ENCODE measurements around the gene SEMA4B. TPM values are rescaled to one million over a fixed set of nuclear protein-coding genes. Genes with fewer than 3 reads are reported as not detected.

The SEMA4B gene
- polyA plus RNA-seq, 3 donors, result 13.2 to 65.0 (median 22.0) TPM

DNA sequence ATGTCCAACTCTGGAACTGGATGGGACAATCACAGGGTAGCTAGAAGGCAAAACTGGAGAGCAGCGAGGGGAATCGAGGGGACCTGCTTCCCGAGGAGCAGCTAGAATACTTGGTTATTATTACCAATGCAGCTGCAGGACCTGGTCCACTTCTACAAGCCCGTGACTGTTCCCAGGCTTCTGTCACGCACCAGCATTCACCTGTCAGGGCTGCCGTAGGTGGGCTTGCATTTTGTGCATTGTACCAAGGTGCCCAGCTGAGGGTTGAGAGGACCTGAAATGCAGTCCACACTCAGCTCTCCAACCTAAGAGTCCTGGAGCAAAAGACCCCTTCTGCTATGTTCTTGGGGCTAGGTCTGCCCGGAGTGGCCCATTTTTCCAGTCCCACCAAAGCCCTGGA is 2.3 kb downstream of the SEMA4B start:
- peaks cover 99% of the 10 kb centered on the region for H4K20me1 ChIP-seq (ENCODE audit: insufficient read depth, low read length)
- no peak overlapping the region for H3K4me2 ChIP-seq (replicated peaks; ENCODE audit: extremely low read depth, low read length, poor library complexity, severe bottlenecking)
- H3K4me1 ChIP-seq (ENCODE audit: control insufficient read depth in 1 of 2, insufficient read depth in 2 of 2, low read length in 2 of 2), result peaks cover 34 to 72% of the 10 kb centered on the region in 2 donors
- no peak overlapping the region for H3K4me3 Mint-ChIP-seq
- H3K27ac ChIP-seq (ENCODE audit: low read depth in 1 of 2, low read length in 2 of 2), result no peak overlapping the region
- peaks cover 0 to 2% (median 0%) of the 10 kb centered on the region in 7 donors for H3K9me3 Mint-ChIP-seq
- no peak overlapping the region for H3K4me3 ChIP-seq (replicated peaks in 1 of 3; ENCODE audit: low read depth in 2 of 3, low read length in 3 of 3)
- H3K9ac ChIP-seq (ENCODE audit: insufficient read depth, low read length, poor library complexity, severe bottlenecking), result no peak overlapping the region
- intact Hi-C loops (cut with micrococcal nuclease), result no loop called here
- H3K36me3 Mint-ChIP-seq, result peaks cover 43 to 62% of the 10 kb centered on the region in 2 donors
- peaks cover 93% of the 10 kb centered on the region for H3K79me2 ChIP-seq (ENCODE audit: insufficient read depth, low read length)
- H3K4me1 Mint-ChIP-seq, result peaks cover 67% of the 10 kb centered on the region
- no peak overlapping the region for H2AFZ ChIP-seq (ENCODE audit: insufficient read depth, low read depth, low read length, poor library complexity, severe bottlenecking)
- peaks cover 0 to 5% of the 10 kb centered on the region in 2 donors for H3K27me3 ChIP-seq (ENCODE audit: control insufficient read depth in 2 of 2, insufficient read depth in 2 of 2, low read length in 2 of 2)
- H3K27me3 Mint-ChIP-seq (ENCODE audit: low read depth in 3 of 3), result peaks cover 3 to 9% (median 6%) of the 10 kb centered on the region in 3 donors
- H3K36me3 ChIP-seq (replicated peaks in 1 of 2; ENCODE audit: control insufficient read depth in 1 of 2, insufficient read depth in 2 of 2, low read length in 2 of 2), result peaks cover 29 to 42% of the 10 kb centered on the region in 2 donors
- H3K9me3 ChIP-seq (replicated peaks in 1 of 2; ENCODE audit: control insufficient read depth in 1 of 2, insufficient read depth in 1 of 2, low read length in 2 of 2), result no peaks in the 10 kb centered on the region
- no peak for TF ChIP-seq CTCF (IDR thresholded peaks at IDR 0.05)
- DNase-seq, result no peak
- 97% methylated on average over 5 of the region's 7 CpGs for WGBS (ENCODE audit: insufficient coverage)
- H3K27ac Mint-ChIP-seq, result no peak overlapping the region

- Histone ChIP-seq H3K9ac (ENCODE audit: insufficient read depth, low read length, poor library complexity, severe bottlenecking) (no peak overlapping the region), H3K4me3 (replicated peaks in 1 of 3; ENCODE audit: low read depth in 2 of 3, low read length in 3 of 3) (no peak overlapping the region), H3K79me2 (ENCODE audit: insufficient read depth, low read length) (peaks cover 93% of the 10 kb centered on the region), H3K27me3 (ENCODE audit: control insufficient read depth in 2 of 2, insufficient read depth in 2 of 2, low read length in 2 of 2) (peaks cover 0 to 5% of the 10 kb centered on the region in 2 donors), H3K36me3 (replicated peaks in 1 of 2; ENCODE audit: control insufficient read depth in 1 of 2, insufficient read depth in 2 of 2, low read length in 2 of 2) (peaks cover 29 to 47% of the 10 kb centered on the region in 2 donors), H3K27ac (ENCODE audit: low read depth in 1 of 2, low read length in 2 of 2) (no peak overlapping the region), H3K4me1 (ENCODE audit: control insufficient read depth in 1 of 2, insufficient read depth in 2 of 2, low read length in 2 of 2) (peaks cover 34 to 72% of the 10 kb centered on the region in 2 donors), H3K9me3 (replicated peaks in 1 of 2; ENCODE audit: control insufficient read depth in 1 of 2, insufficient read depth in 1 of 2, low read length in 2 of 2) (no peaks in the 10 kb centered on the region), H3K4me2 (replicated peaks; ENCODE audit: extremely low read depth, low read length, poor library complexity, severe bottlenecking) (no peak overlapping the region), H4K20me1 (ENCODE audit: insufficient read depth, low read length) (peaks cover 99% of the 10 kb centered on the region), H2AFZ (ENCODE audit: insufficient read depth, low read depth, low read length, poor library complexity, severe bottlenecking) (no peak overlapping the region)
- peaks cover 66% of the 10 kb centered on the region for H3K4me1 Mint-ChIP-seq
- DNase-seq, result no peak
- WGBS (ENCODE audit: insufficient coverage), result 96% methylated on average over 6 of the region's 8 CpGs
- peaks cover 0 to 2% (median 0%) of the 10 kb centered on the region in 7 donors for H3K9me3 Mint-ChIP-seq
- no peak for TF ChIP-seq CTCF (IDR thresholded peaks at IDR 0.05)
- peaks cover 45 to 63% of the 10 kb centered on the region in 2 donors for H3K36me3 Mint-ChIP-seq
- intact Hi-C loops (cut with micrococcal nuclease), result no loop called here
- H3K27me3 Mint-ChIP-seq (ENCODE audit: low read depth in 3 of 3), result peaks cover 3 to 9% (median 6%) of the 10 kb centered on the region in 3 donors
- no peak overlapping the region for H3K4me3 Mint-ChIP-seq
- H3K27ac Mint-ChIP-seq, result no peak overlapping the region
Observed at GRCh38 chr15:90203922-90204321, 2.8 kb downstream of the SEMA4B start.
